DMS153 treated with DMSO at 0.1 percent for 48 hours (cell line): ENCODE data around the gene INTS6.
"Not testable (repeated sequence)": the region's sequence is repeated elsewhere in the genome, so short reads cannot be mapped to it uniquely, and the experiment has no call there.

ENCODE experiments used
- DNase-seq: peaks from one replicate; lab custom pipeline; 2025; ENCODE audit not compliant: unreplicated experiment; lab: John Stamatoyannopoulos, UW

The INTS6 gene

GRCh38 chr13:51415339-51415738 lies 37.5 kb downstream of the INTS6 start:
- not testable (repeated sequence) for DNase-seq

- peak; percentile 22 for DNase-seq
These were observed 40.4 kb downstream of the INTS6 start for GRCh38 chr13:51412431-51412830.

- no peak for DNase-seq
These were observed 47.7 kb downstream of the INTS6 start for GRCh38 chr13:51405176-51405575.

GRCh38 chr13:51397262-51397941 lies 55.4 kb downstream of the INTS6 start:
- DNase-seq = no peak

- DNase-seq = no peak
These were observed 56.5 kb downstream of the INTS6 start for GRCh38 chr13:51396352-51396751.

- DNase-seq = no peak
These were observed 58.1 kb downstream of the INTS6 start for GRCh38 chr13:51394724-51395123.

GRCh38 chr13:51385114-51385513 lies 67.7 kb downstream of the INTS6 start:
- DNase-seq = no peak

GRCh38 chr13:51380269-51380668 lies 72.6 kb downstream of the INTS6 start:
- peak; percentile 72 for DNase-seq

GRCh38 chr13:51373451-51373850 lies 79.4 kb downstream of the INTS6 start:
- no peak for DNase-seq

GRCh38 chr13:51371768-51372399 lies 81.0 kb downstream of the INTS6 start:
- DNase-seq = no peak

GRCh38 chr13:51370811-51371210 lies 82.0 kb downstream of the INTS6 start:
- no peak for DNase-seq

GRCh38 chr13:51370116-51370515 lies 82.7 kb downstream of the INTS6 start:
- no peak for DNase-seq

GRCh38 chr13:51364404-51365008 lies 88.3 kb downstream of the INTS6 start:
- DNase-seq = no peak

GRCh38 chr13:51363625-51364024 lies 89.2 kb downstream of the INTS6 start:
- no peak for DNase-seq

- no peak for DNase-seq
These were observed 91.7 kb downstream of the INTS6 start for GRCh38 chr13:51361106-51361505.

- DNase-seq = no peak
These were observed 92.3 kb downstream of the INTS6 start for GRCh38 chr13:51360489-51360888.

- DNase-seq = no peak
These were observed 93.5 kb downstream of the INTS6 start for GRCh38 chr13:51359352-51359751.

GRCh38 chr13:51357928-51358595 lies 94.8 kb downstream of the INTS6 start:
- DNase-seq = no peak

- DNase-seq = no peak
These were observed 97.6 kb downstream of the INTS6 start for GRCh38 chr13:51355217-51355616.

GRCh38 chr13:51349016-51349415 lies 103.8 kb downstream of the INTS6 start:
- no peak for DNase-seq

GRCh38 chr13:51348069-51348967 lies 104.5 kb downstream of the INTS6 start:
- no peak for DNase-seq
